Femur (tissue), 1 donor: ENCODE data around the gene SLC22A15.

Experiments used
- DNase-seq: peaks from one replicate; pipeline ENCODE4 v3.0.0-alpha.2; 2017

The SLC22A15 gene

DNA sequence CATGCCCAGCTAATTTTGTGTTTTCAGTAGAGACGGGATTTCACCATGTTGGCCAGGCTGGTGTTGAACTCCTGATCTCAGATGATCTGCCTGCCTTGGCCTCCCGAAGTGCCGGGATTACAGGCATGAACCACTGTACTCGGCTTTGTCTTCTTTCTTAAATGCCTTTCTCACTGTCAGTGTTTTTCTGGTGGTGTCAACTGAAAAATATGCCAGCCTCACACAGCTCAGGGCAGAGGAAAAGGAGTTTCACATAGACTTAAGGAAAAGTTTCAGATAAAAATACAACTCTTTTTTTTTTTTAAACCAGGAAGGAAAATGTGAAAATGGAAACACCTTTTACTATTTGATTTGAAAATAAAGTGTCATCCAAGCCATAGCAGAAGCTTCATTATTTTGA, 130.3 kb downstream of the SLC22A15 start:
- DNase-seq = no peak

GRCh38 chr1:116107371-116107770, 131.1 kb downstream of the SLC22A15 start:
- no peak for DNase-seq

DNA sequence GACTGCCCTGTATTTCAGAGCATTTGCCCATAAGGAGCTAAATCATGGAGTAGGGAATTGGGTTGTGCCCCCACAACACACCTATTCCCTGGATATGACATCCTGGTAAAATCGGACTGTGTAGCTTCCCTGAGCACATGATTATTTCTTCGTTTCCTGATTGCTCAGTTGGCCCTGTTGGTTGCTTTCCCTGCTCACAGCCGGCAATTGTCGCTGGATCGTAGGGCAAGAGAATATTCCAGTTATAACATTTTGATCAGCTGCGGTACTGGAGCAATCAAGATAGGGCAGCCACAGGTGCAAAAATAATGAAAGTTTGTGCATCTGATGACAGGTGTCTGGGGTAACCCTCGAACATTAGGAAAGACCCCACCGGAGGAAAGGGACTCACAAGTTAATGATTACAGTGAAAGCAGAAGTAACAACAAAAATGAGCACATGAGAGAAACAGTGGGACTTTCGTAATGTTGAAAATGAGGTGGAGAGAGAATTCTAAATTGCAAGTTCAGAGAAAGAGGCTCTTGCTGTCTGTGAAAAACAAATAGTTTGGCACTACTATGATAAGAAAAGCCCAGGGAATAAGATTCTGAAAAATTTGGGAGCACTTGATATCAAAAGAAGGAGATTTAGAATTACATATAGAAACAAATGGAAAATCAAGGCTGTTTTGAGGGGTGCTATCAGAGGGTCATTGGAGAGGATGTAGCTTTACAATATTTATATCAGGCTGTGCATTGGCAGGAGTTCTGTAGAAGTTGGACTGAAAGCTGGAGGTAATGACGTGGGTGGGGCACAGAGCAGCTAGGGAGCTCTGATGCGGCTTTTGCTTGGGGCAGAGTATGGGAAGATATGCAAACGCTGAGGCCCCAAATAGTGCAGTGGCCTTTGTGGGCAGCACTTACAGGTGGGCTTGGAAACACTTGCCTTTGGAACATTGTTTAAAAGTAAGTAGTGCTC, 134.5 kb downstream of the SLC22A15 start, which contains the start of gene MAB21L3:
TSS of gene MAB21L3 (plus strand) at position 833 of the 957 bp plus-strand sequence. CDS start 1,217 bp downstream, outside the sequence.
- no peak for DNase-seq

DNA sequence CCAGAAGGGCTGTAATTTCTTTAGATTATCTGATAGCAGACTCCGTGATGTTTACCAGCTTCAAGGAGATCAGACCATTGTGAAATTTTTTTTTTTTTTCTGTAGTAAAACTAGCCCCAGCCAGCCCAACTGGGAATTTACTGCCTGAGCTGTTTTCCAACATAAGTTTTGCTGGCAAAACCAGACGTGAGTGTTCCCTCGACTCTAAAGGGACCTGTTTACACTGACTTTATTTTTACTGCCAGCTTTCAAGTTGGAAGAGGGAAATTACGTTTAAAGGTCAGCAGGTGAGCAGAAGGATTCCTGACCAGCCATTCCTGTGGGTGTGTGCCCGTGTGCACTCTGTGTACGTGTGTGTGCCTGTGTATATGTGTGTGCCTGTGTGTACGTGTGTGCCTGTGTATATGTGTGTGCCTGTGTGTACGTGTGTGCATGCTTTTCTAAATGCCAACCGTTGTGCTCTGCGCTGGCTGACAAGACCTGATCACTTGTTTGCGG, 135.3 kb downstream of the SLC22A15 start:
- no peak for DNase-seq

DNA sequence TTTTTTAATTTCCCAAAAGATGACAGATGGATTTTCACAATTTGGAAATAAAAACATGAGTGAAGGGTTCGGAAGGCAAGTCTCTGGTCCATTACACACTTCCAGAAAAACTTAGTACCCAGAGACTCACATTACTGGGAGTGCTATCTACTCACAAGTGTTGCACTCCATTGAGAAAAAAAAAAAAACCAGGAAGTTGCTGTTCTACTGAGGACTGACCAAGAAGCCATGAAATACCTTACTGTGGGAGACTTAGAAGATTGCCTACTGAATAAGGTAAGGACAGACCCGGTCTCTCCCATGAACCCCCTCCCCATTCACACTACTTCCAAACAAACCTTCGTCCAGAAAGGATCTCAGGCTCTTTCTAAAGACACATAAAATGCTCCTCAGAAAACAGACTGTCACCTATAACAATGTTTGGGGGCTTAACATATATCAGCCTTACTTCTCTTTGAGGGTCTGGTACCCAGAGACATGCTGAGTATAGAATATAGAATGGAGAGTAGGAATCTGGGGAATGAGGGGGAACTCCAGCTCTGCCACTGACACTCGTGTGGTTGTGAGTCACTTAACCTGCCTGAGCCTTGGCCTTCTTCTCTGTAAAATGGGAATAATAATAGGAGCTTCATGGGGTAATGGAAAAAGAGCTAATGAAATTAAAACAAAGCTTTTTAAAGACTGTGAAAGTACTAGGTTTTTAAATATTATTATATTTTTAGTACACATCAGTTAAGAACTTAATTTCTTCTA, 136.3 kb downstream of the SLC22A15 start:
- DNase-seq = no peak

GRCh38 chr1:116113615-116114014, 137.3 kb downstream of the SLC22A15 start:
- DNase-seq = no peak

DNA sequence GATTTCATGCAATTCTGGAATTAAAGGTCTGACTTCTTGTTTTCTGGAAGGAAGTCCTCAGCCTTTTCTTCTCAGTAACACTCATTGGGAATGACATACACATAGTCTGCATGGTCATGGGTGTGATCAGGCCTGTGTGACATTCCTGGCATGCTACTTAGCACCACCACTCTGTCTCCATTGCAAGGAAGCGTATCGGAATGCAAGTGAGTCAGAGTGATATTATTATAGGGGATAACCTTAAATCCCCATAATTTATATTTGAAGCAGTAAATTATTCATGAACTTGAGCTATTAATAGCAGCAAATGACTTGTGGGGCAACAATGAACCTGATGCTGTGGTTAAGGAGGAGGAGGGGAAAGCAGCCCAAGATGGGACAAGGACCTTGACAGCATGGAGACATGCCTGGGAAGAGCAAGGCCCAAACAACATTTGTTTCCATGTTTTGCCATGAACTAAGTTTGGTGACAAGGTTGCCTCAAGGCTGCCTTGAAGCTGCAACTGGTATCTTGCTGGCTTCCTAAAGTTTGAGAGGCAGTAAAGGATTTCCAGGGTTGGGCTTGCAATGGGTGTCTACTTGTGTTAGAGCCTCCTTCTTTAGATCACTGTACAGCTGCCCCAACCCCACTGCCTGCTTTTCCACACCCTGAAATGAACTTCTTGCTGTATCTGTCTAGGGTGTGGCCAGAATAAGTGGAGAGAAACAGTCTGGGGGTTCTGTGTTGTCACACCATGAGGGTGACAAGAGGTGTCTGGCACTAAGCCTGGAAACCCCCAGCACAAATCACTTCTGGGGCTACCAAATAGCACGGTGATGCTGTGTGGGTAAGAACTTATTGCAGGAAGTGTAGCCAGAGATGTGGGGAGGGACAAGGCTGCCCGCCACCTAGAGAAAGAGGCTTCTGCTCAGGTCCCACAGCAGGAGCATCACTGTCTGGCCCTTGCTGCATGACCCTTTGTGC, 139.4 kb downstream of the SLC22A15 start:
- DNase-seq = no peak

- DNase-seq = no peak
These were observed 142.2 kb downstream of the SLC22A15 start for GRCh38 chr1:116118471-116118870.
